CD4-positive, alpha-beta memory T cell (primary cell): ENCODE measurements around the gene MADD. TPM values are rescaled to one million over a fixed set of nuclear protein-coding genes. Genes with fewer than 3 reads are reported as not detected.

ENCODE experiments used
- CTCF ChIA-PET: fragments of 350-600 bp; sonication (Branson Sonifier 250); formaldehyde crosslinking; loops from one replicate; lab custom pipeline; 2021; ENCODE audit warnings: inconsistent platforms; ENCODE audit not compliant: partially characterized antibody; lab: Charles Lee
- POLR2A ChIA-PET: fragments of 350-600 bp; sonication (Branson Sonifier 250); formaldehyde crosslinking; loops from one replicate; lab custom pipeline; 2021; ENCODE audit not compliant: partially characterized antibody; lab: Charles Lee
- DNase-seq, 5 donors: peaks; one replicate each; pipeline versions ENCODE4 v3.0.0 to v3.0.0-alpha.2; 2020 to 2022; ENCODE audit warnings: mixed read lengths in 1 of 5
- H3K27ac ChIP-seq: one replicate; pipeline ENCODE4 v1.7.0; 2013; ENCODE audit warnings: low read depth, low read length
- H3K27me3 ChIP-seq: 2 replicates; pipeline ENCODE4 v1.7.0; 2013; ENCODE audit warnings: mild to moderate bottlenecking, low read length, moderate library complexity; ENCODE audit not compliant: insufficient read depth
- H3K36me3 ChIP-seq: 2 replicates; pipeline ENCODE4 v1.7.0; 2013; ENCODE audit warnings: mild to moderate bottlenecking, low read length, moderate library complexity; ENCODE audit not compliant: insufficient read depth
- H3K4me1 ChIP-seq: 2 replicates; pipeline ENCODE4 v1.7.0; 2013; ENCODE audit warnings: mild to moderate bottlenecking, low read length, moderate library complexity; ENCODE audit not compliant: insufficient read depth
- H3K4me3 ChIP-seq, 2 donors: one replicate each; pipeline ENCODE4 v1.7.0; 2013; ENCODE audit warnings: low read length in 2 of 2, mild to moderate bottlenecking in 1 of 2
- H3K9me3 ChIP-seq, 2 donors: one replicate each; pipeline ENCODE4 v1.7.0; 2013; ENCODE audit warnings: low read length in 2 of 2, control low read depth in 1 of 2; ENCODE audit not compliant: control insufficient read depth in 1 of 2
- H3K27ac Mint-ChIP-seq, 7 donors: one replicate each; pipeline ENCODE4 v1.8.0; 2020 to 2021; ENCODE audit warnings: mixed read lengths in 7 of 7, mild to moderate bottlenecking in 6 of 7, inconsistent platforms in 3 of 7, moderate library complexity in 3 of 7
- H3K27me3 Mint-ChIP-seq, 2 donors: one replicate each; pipeline ENCODE4 v1.8.0; 2020 to 2021; ENCODE audit warnings: mixed read lengths in 2 of 2
- H3K36me3 Mint-ChIP-seq, 2 donors: one replicate each; pipeline ENCODE4 v1.8.0; 2020 to 2021; ENCODE audit warnings: mixed read lengths in 2 of 2, inconsistent platforms in 1 of 2, mild to moderate bottlenecking in 1 of 2
- H3K4me1 Mint-ChIP-seq, 4 donors: one replicate each; pipeline ENCODE4 v1.8.0; 2020 to 2021; ENCODE audit warnings: mixed read lengths in 4 of 4, mild to moderate bottlenecking in 1 of 4
- H3K4me3 Mint-ChIP-seq, 8 donors: one replicate each; pipeline ENCODE4 v1.8.0; 2020 to 2021; ENCODE audit warnings: mixed read lengths in 8 of 8, mild to moderate bottlenecking in 7 of 8, moderate library complexity in 6 of 8, inconsistent platforms in 3 of 8
- H3K9me3 Mint-ChIP-seq, 8 donors: one replicate each; pipeline ENCODE4 v1.8.0; 2020 to 2021; ENCODE audit warnings: mixed read lengths in 8 of 8, mild to moderate bottlenecking in 5 of 8, inconsistent platforms in 3 of 8, moderate library complexity in 1 of 8
- intact Hi-C: fragments of 100-400 bp; cut with micrococcal nuclease; formaldehyde crosslinking; loops from one replicate; pipeline ENCODE4 v1.15.1; 2023
- polyA plus RNA-seq, 2 donors: library from polyadenylated mRNA; unstranded; fragments of 300-500 nt; fragmentation: Illumina TruSeq; gene quantifications; one replicate each; pipeline ENCODE4 v1.2.3, GENCODE V29; 2021
- total RNA-seq, 2 experiments: library from RNA; stranded (reverse); gene quantifications; one replicate each; pipeline ENCODE4 v1.2.3, GENCODE V29; 2021

MADD gene
- total and polyA plus RNA-seq, 4 experiments from 2014 or later: 19.3 to 119 (median 75.3) TPM

- no peaks in the 10 kb centered on the region for H3K4me1 ChIP-seq
- H3K36me3 ChIP-seq: peaks cover 57% of the 10 kb centered on the region
- no peak for DNase-seq
- ChIA-PET CTCF (interaction anchor here (0.8 kb wide), 1 partner anchor 85 kb away, joined by 3 read pairs; no protein-coding TSS in a partner anchor), POLR2A (no interaction called here)
- no peaks in the 10 kb centered on the region for H3K27me3 Mint-ChIP-seq
- H3K4me3 ChIP-seq: no peak overlapping the region
- intact Hi-C loops: loop anchor here (10.0 kb wide), 1 partner anchor 129 kb away; no protein-coding TSS in a partner anchor
- peaks cover 32 to 68% of the 10 kb centered on the region in 2 donors for H3K36me3 Mint-ChIP-seq
- peak overlapping the region in 4 of 7 donors; percentile 1 to 81 (median 54) for H3K27ac Mint-ChIP-seq
- H3K4me3 Mint-ChIP-seq: no peak overlapping the region
- no peaks in the 10 kb centered on the region for H3K9me3 ChIP-seq
- H3K4me1 Mint-ChIP-seq: no peaks in the 10 kb centered on the region
- H3K27ac ChIP-seq: no peak overlapping the region
- H3K27me3 ChIP-seq: no peaks in the 10 kb centered on the region
- no peaks in the 10 kb centered on the region for H3K9me3 Mint-ChIP-seq
Observed at GRCh38 chr11:47325271-47326041, 55.5 kb downstream of the MADD start.

- H3K36me3 ChIP-seq: peaks cover 54% of the 10 kb centered on the region
- Mint-ChIP-seq H3K9me3 (no peaks in the 10 kb centered on the region), H3K4me1 (no peaks in the 10 kb centered on the region), H3K4me3 (peak overlapping the region in 1 of 8 donors; percentile 25), H3K27ac (peak overlapping the region in 2 of 7 donors; percentile 47 to 76), H3K27me3 (no peaks in the 10 kb centered on the region), H3K36me3 (peaks cover 29 to 71% of the 10 kb centered on the region in 2 donors)
- H3K4me1 ChIP-seq: no peaks in the 10 kb centered on the region
- intact Hi-C loops: loop anchor here (10.0 kb wide), 1 partner anchor 129 kb away; no protein-coding TSS in a partner anchor
- no peak overlapping the region for H3K4me3 ChIP-seq
- ChIA-PET POLR2A (no interaction called here), CTCF (interaction anchor here (0.8 kb wide), 1 partner anchor 84 kb away, joined by 3 read pairs; no protein-coding TSS in a partner anchor)
- H3K27me3 ChIP-seq: no peaks in the 10 kb centered on the region
- no peak for DNase-seq
- H3K9me3 ChIP-seq: no peaks in the 10 kb centered on the region
- no peak overlapping the region for H3K27ac ChIP-seq
Observed at GRCh38 chr11:47326198-47326597, 56.3 kb downstream of the MADD start.

GRCh38 chr11:47327025-47327424 is 57.1 kb downstream of the MADD start:
- no peak for DNase-seq
- intact Hi-C loops: loop anchor here (10.0 kb wide), 1 partner anchor 128 kb away; no protein-coding TSS in a partner anchor
- Mint-ChIP-seq H3K4me3 (no peak overlapping the region), H3K27me3 (no peaks in the 10 kb centered on the region), H3K9me3 (no peaks in the 10 kb centered on the region), H3K4me1 (no peaks in the 10 kb centered on the region), H3K36me3 (peaks cover 21 to 63% of the 10 kb centered on the region in 2 donors), H3K27ac (peak overlapping the region in 2 of 7 donors; percentile 63 to 76)
- Histone ChIP-seq H3K27ac (no peak overlapping the region), H3K36me3 (peaks cover 48% of the 10 kb centered on the region), H3K9me3 (no peaks in the 10 kb centered on the region), H3K27me3 (no peaks in the 10 kb centered on the region), H3K4me3 (no peak overlapping the region), H3K4me1 (no peaks in the 10 kb centered on the region)
- ChIA-PET CTCF (no interaction called here), POLR2A (no interaction called here)

- Histone ChIP-seq H3K27me3 (no peaks in the 10 kb centered on the region), H3K9me3 (no peaks in the 10 kb centered on the region), H3K4me1 (no peaks in the 10 kb centered on the region), H3K36me3 (peaks cover 47% of the 10 kb centered on the region), H3K4me3 (no peak overlapping the region), H3K27ac (no peak overlapping the region)
- Mint-ChIP-seq H3K36me3 (peaks cover 20 to 59% of the 10 kb centered on the region in 2 donors), H3K4me1 (no peaks in the 10 kb centered on the region), H3K9me3 (no peaks in the 10 kb centered on the region), H3K27me3 (no peaks in the 10 kb centered on the region), H3K4me3 (no peak overlapping the region), H3K27ac (peak overlapping the region in 1 of 7 donors; percentile 22)
- ChIA-PET POLR2A (no interaction called here), CTCF (no interaction called here)
- no peak for DNase-seq
- intact Hi-C loops: loop anchor here (10.0 kb wide), 1 partner anchor 127 kb away; no protein-coding TSS in a partner anchor
Observed at GRCh38 chr11:47327949-47328348, 58.0 kb downstream of the MADD start.

- Histone ChIP-seq H3K4me1 (no peaks in the 10 kb centered on the region), H3K27ac (no peak overlapping the region), H3K9me3 (no peaks in the 10 kb centered on the region), H3K4me3 (no peak overlapping the region), H3K36me3 (peaks cover 47% of the 10 kb centered on the region), H3K27me3 (no peaks in the 10 kb centered on the region)
- Mint-ChIP-seq H3K27ac (peak overlapping the region in 4 of 7 donors; percentile 38 to 82 (median 52)), H3K36me3 (peaks cover 20 to 59% of the 10 kb centered on the region in 2 donors), H3K4me1 (no peaks in the 10 kb centered on the region), H3K9me3 (no peaks in the 10 kb centered on the region), H3K27me3 (no peaks in the 10 kb centered on the region), H3K4me3 (peak overlapping the region in 1 of 8 donors; percentile 7)
- ChIA-PET POLR2A (no interaction called here), CTCF (no interaction called here)
- no peak for DNase-seq
- intact Hi-C loops: loop anchor here (10.0 kb wide), 1 partner anchor 126 kb away; no protein-coding TSS in a partner anchor
Observed at GRCh38 chr11:47328449-47329390, 58.8 kb downstream of the MADD start.

- Mint-ChIP-seq H3K4me3 (peak overlapping the region in 1 of 8 donors; percentile 7), H3K36me3 (peaks cover 20 to 59% of the 10 kb centered on the region in 2 donors), H3K27me3 (no peaks in the 10 kb centered on the region), H3K27ac (peak overlapping the region in 1 of 7 donors; percentile 46), H3K4me1 (no peaks in the 10 kb centered on the region), H3K9me3 (no peaks in the 10 kb centered on the region)
- Histone ChIP-seq H3K4me3 (no peak overlapping the region), H3K36me3 (peaks cover 47% of the 10 kb centered on the region), H3K4me1 (no peaks in the 10 kb centered on the region), H3K27ac (no peak overlapping the region), H3K27me3 (no peaks in the 10 kb centered on the region), H3K9me3 (no peaks in the 10 kb centered on the region)
- ChIA-PET CTCF (interaction anchor here (0.9 to 1.1 kb wide), 2 partner anchors 82 to 83 kb away, joined by 3 to 5 read pairs; no protein-coding TSS in a partner anchor), POLR2A (no interaction called here)
- DNase-seq: no peak
- intact Hi-C loops: loop anchor here (10.0 kb wide), 1 partner anchor 125 kb away; no protein-coding TSS in a partner anchor
Observed at GRCh38 chr11:47329431-47329986, 59.6 kb downstream of the MADD start.
